Measurements from ENCODE around the gene CAVIN4.

GRCh38 chr9:100573655-100574260 lies 4.1 kb upstream of the CAVIN4 start:
- no peak for TF ChIP-seq ZNF174 (tag by site-specific recombination; IDR thresholded peaks at IDR 0.05)
- TF ChIP-seq TCF7L2 (IDR thresholded peaks at IDR 0.05; ENCODE audit: borderline replicate concordance, low read depth, low read length), result no peak
- TF ChIP-seq ZBTB49 (tag by site-specific recombination; IDR thresholded peaks at IDR 0.05; ENCODE audit: low read depth), result no peak
- TF ChIP-seq ZFP69B (tag by site-specific recombination; IDR thresholded peaks at IDR 0.05), result no peak
- TF ChIP-seq ZFP3 (tag by site-specific recombination; IDR thresholded peaks at IDR 0.05; ENCODE audit: low read depth), result no peak
- no peak for TF ChIP-seq ZNF239 (tag by site-specific recombination; IDR thresholded peaks at IDR 0.05)
- no peak for TF ChIP-seq ZNF302 (tag by site-specific recombination; IDR thresholded peaks at IDR 0.05; ENCODE audit: low read depth)
- TF ChIP-seq CTCF (tag by site-specific recombination; IDR thresholded peaks at IDR 0.05), result no peak
- no peak for TF ChIP-seq ZNF449 (tag by site-specific recombination; IDR thresholded peaks at IDR 0.05)
- no peak for TF ChIP-seq KLF17 (tag by site-specific recombination; IDR thresholded peaks at IDR 0.05)
- no peak for TF ChIP-seq REST (tag by site-specific recombination; IDR thresholded peaks at IDR 0.05)
- no peak for TF ChIP-seq ZNF792 (tag by site-specific recombination; IDR thresholded peaks at IDR 0.05)
